Stimulated activated naive B cell treated with anti-CD40 and anti-IgM and Interleukin-4, amounts not matched to agents 10 μg/mL and 1 μg/mL and 100 μg/mL, for 72 hours (primary cell): ENCODE data around the gene AK4.
A peak's percentile ranks its signal among the peaks of the same experiment; 100 is the strongest.
"Not testable (repeated sequence)": the region's sequence is repeated elsewhere in the genome, so short reads cannot be mapped to it uniquely, and the experiment has no call there.

Experiments used
- ATAC-seq, 2 donors: fragments of 150-1000 bp; cut with Tn5 transposase; replicated peaks; 2 replicates each; pipeline ENCODE4 v1.10.0; 2021; ENCODE audit warnings: moderate library complexity in 1 of 2
- DNase-seq: peaks from one replicate; pipeline ENCODE4 v3.0.0; 2021
- H3K27ac Mint-ChIP-seq: one replicate; pipeline ENCODE4 v1.8.0; 2022; ENCODE audit warnings: mild to moderate bottlenecking, mixed read lengths
- H3K27me3 Mint-ChIP-seq, 2 donors: one replicate each; pipeline ENCODE4 v1.8.0; 2022; ENCODE audit warnings: mixed read lengths in 2 of 2
- H3K36me3 Mint-ChIP-seq, 2 donors: one replicate each; pipeline ENCODE4 v1.8.0; 2022; ENCODE audit warnings: mixed read lengths in 2 of 2, mild to moderate bottlenecking in 1 of 2
- H3K4me1 Mint-ChIP-seq, 2 donors: one replicate each; pipeline ENCODE4 v1.8.0; 2022; ENCODE audit warnings: mixed read lengths in 2 of 2, mild to moderate bottlenecking in 1 of 2
- H3K4me3 Mint-ChIP-seq, 2 donors: one replicate each; pipeline ENCODE4 v1.8.0; 2022; ENCODE audit warnings: mild to moderate bottlenecking in 2 of 2, mixed read lengths in 2 of 2, moderate library complexity in 1 of 2
- H3K9me3 Mint-ChIP-seq, 2 donors: one replicate each; pipeline ENCODE4 v1.8.0; 2022; ENCODE audit warnings: mixed read lengths in 2 of 2, mild to moderate bottlenecking in 1 of 2

Gene AK4

DNA sequence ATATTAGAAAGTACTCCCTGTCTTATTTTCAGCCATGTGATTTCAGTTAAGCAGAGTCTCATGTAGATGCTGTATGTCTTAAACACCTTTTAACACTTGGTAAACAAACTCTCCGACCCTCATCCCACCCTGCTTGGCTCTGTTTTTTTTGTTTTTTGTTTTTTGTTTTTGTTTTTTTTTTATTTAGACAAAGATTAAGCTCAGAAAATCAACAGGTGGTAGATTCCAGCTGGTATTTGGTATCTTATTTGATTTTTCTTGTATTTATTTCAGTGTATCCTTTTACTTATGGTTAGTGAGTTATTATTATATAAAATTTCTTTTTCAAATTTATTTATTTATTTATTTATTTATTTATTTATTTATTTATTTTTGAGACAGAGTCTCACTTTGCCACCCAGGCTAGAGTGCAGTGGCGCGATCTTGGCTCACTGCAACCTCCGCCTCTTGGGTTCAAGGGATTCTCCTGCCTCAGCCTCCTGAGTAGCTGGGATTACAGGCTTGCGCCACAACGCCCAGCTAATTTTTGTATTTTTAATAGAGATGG, 4.8 kb upstream of the AK4 start:
- not testable (repeated sequence) for H3K36me3 Mint-ChIP-seq, H3K9me3 Mint-ChIP-seq, DNase-seq, H3K4me1 Mint-ChIP-seq, ATAC-seq, H3K4me3 Mint-ChIP-seq, H3K27ac Mint-ChIP-seq
- peaks cover 27 to 44% of the 10 kb centered on the region in 2 donors for H3K27me3 Mint-ChIP-seq

DNA sequence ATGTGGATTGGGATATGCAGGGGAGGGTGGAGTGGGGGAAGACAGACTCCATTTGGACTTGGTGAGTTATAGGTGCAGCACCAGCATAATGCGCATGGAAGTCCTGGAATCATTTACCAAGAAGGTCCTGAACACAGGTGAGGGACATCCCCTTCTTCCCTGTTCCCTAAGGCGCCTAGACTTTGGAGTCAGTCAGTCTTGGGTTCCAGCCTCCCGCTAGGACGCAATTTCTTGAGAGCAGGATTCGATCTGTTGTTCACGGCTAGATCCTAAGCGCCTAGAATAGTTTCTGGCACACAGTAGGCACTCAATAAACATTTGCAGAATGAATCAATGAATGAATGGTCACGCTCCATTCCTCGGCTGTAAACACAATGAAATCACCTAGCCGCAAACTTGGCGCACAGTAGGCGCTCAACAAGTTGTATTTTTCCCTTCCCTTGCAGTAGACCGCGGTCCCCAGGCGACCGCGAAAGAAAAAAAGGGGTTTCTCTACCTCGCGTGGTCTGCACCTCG, 1.0 kb upstream of the AK4 start:
- Mint-ChIP-seq H3K4me1 (peaks cover 9 to 11% of the 10 kb centered on the region in 2 donors), H3K27me3 (peaks cover 41 to 53% of the 10 kb centered on the region in 2 donors), H3K36me3 (no peaks in the 10 kb centered on the region), H3K27ac (peak overlapping the region; percentile 82), H3K9me3 (no peaks in the 10 kb centered on the region), H3K4me3 (peak overlapping the region; percentile 87 to 88)
- DNase-seq (no peak), ATAC-seq (no peak)

DNA sequence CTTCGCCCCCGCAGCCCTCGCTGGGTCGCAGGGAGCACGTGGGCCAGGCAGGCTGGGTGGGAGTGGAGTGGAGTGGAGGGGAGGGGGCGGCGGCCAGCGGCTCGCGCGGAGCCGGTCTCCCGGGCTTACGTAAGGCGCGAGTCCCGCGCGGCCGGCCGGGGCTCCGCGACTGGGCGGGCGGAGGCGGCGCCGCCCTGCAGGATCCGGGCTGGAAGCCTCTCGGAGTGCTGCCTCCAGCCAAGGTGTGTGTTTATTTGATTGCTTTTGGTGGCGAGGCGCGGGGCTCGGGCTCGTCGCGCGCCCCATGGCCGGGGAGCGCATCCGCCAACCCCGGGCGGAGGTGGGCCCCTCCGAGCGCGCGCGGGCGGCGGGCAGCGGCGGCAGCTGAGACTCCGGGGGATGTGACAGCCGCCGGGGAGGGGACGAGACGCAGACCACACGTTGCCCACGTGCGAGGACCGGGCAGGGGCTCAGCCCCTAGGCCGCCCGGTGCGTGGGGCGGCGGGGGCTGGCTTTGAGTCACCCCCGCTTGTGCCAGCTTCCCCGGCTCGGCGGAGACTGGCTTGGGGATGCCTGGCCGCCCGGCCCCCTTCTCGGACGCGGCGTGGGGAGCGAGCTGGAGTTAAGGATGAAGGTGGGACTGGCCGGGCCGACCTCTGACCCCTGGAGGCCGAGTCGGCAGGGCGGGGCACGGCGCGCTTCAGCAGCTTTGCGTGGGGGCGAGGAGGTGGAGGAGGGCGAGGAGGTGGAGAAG, 402 bp upstream of the AK4 start:
- ATAC-seq = peak; percentile 48 to 61
- H3K36me3 Mint-ChIP-seq = no peaks in the 10 kb centered on the region
- H3K27ac Mint-ChIP-seq = peak overlapping the region; percentile 82
- H3K4me3 Mint-ChIP-seq = peak overlapping the region; percentile 87 to 88
- peaks cover 9 to 11% of the 10 kb centered on the region in 2 donors for H3K4me1 Mint-ChIP-seq
- no peaks in the 10 kb centered on the region for H3K9me3 Mint-ChIP-seq
- DNase-seq = peak; percentile 24
- peaks cover 41 to 48% of the 10 kb centered on the region in 2 donors for H3K27me3 Mint-ChIP-seq

DNA sequence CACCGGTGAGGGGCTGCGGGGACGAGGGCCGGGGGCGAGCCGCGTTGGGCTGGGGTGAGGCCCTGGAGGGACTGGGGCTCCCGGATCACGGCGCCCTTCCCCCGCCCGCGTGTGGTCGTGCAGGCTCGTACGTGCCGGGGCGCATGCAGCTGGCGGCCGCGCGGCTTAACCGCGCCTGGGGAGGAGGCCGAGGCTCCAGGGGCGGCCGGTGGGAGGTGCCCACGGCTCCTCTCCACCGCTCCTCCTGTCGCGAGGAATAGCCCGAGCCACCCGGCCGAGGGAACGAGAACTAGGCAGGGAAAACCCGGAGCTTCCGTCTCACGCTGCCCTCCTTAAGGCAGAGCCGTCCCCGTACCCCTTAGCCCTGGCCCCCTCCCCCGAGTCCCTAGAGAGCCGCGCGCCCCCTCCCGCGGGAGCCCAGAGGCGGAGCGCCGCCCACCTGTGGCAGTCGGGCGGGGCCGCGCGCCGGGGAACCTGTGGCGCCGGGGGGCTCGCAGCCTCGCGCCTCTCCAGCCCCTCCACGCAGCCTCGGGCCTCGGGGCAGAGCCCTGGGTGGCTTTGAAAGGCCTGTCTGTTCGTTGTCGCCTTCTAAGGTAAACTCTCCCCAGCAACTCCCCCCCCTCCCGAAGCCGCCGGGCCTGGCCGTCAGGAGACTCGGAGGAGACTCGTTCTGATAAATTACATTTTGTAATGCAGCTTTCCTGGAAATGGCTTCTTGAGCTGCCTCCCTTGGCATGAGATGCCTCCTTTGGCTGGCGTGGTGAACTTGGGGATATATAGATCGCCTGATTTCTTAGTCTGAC, 746 bp downstream of the AK4 start:
- H3K4me1 Mint-ChIP-seq = peaks cover 9 to 11% of the 10 kb centered on the region in 2 donors
- no peak overlapping the region for H3K27ac Mint-ChIP-seq
- no peaks in the 10 kb centered on the region for H3K9me3 Mint-ChIP-seq
- peaks cover 41 to 48% of the 10 kb centered on the region in 2 donors for H3K27me3 Mint-ChIP-seq
- peak overlapping the region; percentile 87 to 88 for H3K4me3 Mint-ChIP-seq
- no peaks in the 10 kb centered on the region for H3K36me3 Mint-ChIP-seq
- DNase-seq (peak; percentile 21), ATAC-seq (peak; percentile 60 to 70)

DNA sequence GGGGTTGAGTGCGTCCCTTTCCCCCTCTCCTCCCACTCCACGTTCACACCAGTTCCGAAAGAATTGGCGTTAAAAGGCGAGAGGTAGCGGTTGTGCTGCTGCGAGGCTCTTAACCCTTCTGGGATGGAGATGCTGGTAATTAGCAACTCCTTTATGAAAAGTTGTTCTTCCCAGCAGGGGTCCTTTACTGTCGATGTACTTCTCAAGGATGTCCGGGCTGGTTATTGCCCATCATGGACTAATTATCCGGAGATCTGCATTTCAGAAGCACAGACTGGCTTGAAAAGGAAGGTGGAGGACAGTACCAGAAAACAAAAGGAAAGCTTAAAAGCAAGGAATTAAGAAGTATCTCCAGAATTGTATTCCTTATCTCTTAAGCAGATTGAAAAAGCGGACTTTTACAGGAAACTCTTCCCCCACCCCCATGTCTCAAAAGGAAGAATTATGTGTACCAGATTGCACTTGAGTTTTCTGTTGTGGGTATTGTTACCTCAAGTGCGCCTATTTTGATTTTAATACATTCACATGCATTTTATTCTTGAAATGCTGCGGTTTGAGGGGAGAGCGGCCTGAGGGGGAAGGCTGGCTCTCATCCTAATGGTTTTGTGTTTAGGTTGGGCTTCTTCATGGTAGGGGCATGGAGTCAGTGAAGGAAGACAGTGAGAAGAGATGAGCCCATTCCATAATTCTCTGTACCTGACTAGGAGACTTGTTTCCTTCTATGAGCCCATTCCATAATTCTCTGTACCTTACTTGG, 1.5 kb downstream of the AK4 start:
- H3K27me3 Mint-ChIP-seq = peaks cover 41 to 47% of the 10 kb centered on the region in 2 donors
- H3K9me3 Mint-ChIP-seq = no peaks in the 10 kb centered on the region
- H3K4me1 Mint-ChIP-seq = peaks cover 9 to 11% of the 10 kb centered on the region in 2 donors
- H3K27ac Mint-ChIP-seq = no peak overlapping the region
- ATAC-seq (peak in 1 of 2 donors; percentile 6), DNase-seq (no peak)
- H3K36me3 Mint-ChIP-seq = no peaks in the 10 kb centered on the region
- H3K4me3 Mint-ChIP-seq = peak overlapping the region; percentile 75 to 87

DNA sequence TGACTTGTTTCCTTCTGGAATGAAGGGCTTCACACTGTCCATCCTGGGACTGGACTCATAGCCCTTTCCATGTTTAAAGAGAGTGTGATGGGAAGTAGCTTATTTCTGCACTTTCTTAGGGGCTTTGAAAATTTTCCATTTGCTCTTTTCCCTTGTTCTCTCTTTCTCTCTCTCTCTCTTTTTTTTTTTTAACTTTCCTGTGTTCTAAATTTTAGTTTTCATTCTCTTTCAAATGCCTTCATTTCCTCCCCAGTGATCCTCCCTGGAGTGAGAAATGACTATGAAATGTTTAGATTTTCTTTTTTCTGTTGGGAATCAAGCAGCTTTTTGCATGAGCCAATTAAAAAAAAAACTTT, 2.1 kb downstream of the AK4 start:
- Mint-ChIP-seq H3K27ac (no peak overlapping the region), H3K27me3 (peaks cover 41% of the 10 kb centered on the region in 2 donors), H3K4me1 (peaks cover 9 to 11% of the 10 kb centered on the region in 2 donors), H3K4me3 (no peak overlapping the region), H3K36me3 (no peaks in the 10 kb centered on the region), H3K9me3 (no peaks in the 10 kb centered on the region)
- DNase-seq (no peak), ATAC-seq (no peak)

DNA sequence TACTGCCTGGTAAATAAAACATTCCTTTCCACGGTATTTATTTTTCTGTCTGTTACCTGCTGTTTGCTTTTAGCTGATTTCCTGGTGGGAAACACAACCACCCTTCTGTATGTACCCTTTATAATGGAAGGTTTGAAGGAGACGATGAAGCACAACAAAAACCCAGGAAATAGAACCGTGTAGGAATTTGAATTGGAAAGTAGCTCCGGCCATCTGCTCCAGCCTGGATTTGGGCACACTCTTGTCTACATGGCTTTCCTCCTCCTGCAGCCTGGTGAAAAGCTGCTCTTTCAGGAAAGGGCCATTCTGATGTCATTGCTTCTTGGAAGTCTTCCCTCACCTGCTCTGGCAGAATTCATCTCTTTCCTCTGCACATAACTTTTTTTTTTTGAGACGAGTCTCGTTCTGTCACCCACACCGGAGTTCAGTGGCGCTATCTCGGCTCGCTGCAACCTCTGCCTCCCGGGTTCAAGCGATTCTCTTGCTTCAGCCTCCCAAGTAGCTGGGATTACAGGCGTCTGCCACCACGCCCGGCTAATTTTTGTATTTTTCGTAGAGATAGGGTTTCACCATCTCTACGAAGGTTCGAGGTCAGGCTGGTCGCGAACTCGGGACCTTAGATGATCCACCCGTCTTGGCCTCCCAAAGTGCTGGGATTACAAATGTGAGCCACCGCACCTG, 2.7 kb downstream of the AK4 start:
- H3K4me3 Mint-ChIP-seq = no peak overlapping the region
- H3K36me3 Mint-ChIP-seq = no peaks in the 10 kb centered on the region
- H3K27me3 Mint-ChIP-seq = peaks cover 35 to 36% of the 10 kb centered on the region in 2 donors
- DNase-seq = no peak
- H3K4me1 Mint-ChIP-seq = peaks cover 9 to 11% of the 10 kb centered on the region in 2 donors
- H3K9me3 Mint-ChIP-seq = no peaks in the 10 kb centered on the region
- H3K27ac Mint-ChIP-seq = no peak overlapping the region
- no peak for ATAC-seq

DNA sequence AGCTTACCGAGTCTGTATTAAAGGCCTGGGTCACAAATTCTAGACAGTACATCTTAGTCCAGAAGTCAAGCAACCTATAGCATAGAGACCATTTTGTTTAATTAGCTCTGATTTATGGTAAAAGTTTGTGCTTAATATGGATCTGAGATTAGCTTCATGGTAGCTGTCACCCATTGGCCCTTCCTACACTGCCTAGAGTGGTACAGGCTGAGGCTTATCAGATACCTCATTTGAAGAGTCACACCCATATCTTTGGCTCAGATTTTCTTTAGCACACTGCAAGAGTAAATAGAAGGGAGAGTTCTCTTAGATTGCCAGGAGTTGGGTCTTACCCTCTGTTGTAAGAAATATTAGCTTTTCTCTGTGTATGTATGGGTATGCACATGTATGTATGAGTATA, 3.6 kb downstream of the AK4 start:
- no peak for ATAC-seq
- Mint-ChIP-seq H3K27ac (no peak overlapping the region), H3K4me1 (peaks cover 9% of the 10 kb centered on the region in 2 donors), H3K27me3 (peaks cover 27 to 28% of the 10 kb centered on the region in 2 donors), H3K4me3 (no peak overlapping the region), H3K9me3 (no peaks in the 10 kb centered on the region), H3K36me3 (no peaks in the 10 kb centered on the region)
- DNase-seq = no peak

DNA sequence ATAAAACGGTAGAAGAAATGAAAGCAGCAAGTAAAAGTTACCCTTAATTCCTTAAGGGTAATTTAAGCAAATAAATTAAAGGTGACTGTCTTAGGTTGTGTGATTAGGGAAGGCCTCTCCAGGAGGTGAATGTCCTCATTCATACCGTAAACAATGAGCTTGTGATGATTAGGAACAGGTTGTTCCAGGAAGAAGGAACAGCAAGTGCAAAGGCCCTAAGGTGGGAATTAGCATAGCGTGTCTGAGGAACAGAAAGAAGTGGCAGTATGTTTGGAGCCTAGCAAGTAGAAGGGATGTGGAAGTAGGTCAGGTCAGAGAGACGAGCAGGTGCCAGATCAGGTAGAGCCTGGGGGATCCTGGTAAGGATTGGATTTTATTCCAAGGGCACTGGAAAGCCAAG, 5.6 kb downstream of the AK4 start:
- peaks cover 20 to 22% of the 10 kb centered on the region in 2 donors for H3K27me3 Mint-ChIP-seq
- no peaks in the 10 kb centered on the region for H3K36me3 Mint-ChIP-seq
- no peak for DNase-seq
- H3K4me1 Mint-ChIP-seq = peaks cover 8 to 9% of the 10 kb centered on the region in 2 donors
- H3K4me3 Mint-ChIP-seq = no peak overlapping the region
- H3K9me3 Mint-ChIP-seq = no peaks in the 10 kb centered on the region
- H3K27ac Mint-ChIP-seq = no peak overlapping the region
- ATAC-seq = no peak

DNA sequence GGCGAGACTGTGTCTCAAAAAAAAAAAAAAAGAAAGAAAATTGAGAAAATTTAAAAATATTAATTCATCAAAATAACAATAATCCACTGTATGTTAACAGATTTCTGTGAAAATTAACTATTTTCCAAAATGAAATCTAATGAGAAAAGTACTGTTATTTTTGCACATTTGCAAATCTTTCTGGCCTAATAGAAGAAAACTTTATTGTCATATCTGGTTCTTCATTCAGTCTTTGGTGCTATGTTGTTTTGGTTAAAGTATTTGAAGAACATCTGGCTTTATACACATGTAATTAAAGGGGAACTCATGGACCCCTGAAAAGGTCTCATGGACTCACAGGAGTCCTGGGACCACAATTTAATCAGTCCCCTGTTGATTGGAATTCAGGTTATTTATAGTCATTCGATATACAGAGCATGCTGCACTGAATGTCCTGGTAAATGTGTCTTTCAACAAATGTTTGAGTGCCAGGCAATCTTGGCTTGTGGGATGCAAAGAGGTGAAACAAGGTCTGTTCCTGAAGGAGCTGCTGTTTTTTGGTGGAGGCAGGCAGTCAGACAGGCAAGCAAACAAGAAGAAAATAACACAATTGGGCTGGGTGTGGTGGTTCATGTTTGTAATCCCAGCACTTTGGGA, 9.0 kb downstream of the AK4 start:
- Mint-ChIP-seq H3K36me3 (no peaks in the 10 kb centered on the region), H3K27ac (no peak overlapping the region), H3K27me3 (peaks cover 1 to 4% of the 10 kb centered on the region in 2 donors), H3K4me1 (no peaks in the 10 kb centered on the region), H3K9me3 (no peaks in the 10 kb centered on the region), H3K4me3 (no peak overlapping the region)
- DNase-seq (no peak), ATAC-seq (no peak)

DNA sequence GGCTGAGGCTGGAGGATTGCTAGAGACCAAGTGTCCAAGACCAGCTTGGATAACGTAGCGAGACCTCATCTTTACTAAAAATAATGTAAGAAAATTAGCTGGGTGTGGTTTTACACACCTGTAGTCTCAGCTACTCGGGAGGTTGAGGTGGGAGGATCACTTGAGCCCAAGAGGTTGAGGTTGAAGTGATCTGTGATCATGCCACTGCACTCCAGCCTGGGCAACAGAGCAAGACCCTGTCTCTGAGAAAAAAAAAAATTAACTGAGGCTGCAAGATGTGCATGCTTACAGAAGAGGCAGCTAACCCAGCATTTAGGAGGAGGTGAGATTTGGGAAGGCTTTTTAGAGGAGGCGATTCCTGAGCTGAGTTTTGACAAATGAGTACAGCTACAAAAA, 9.5 kb downstream of the AK4 start:
- DNase-seq = no peak
- ATAC-seq = no peak
- no peaks in the 10 kb centered on the region for H3K36me3 Mint-ChIP-seq
- H3K27me3 Mint-ChIP-seq = peaks cover 4 to 7% of the 10 kb centered on the region in 2 donors
- H3K4me1 Mint-ChIP-seq = no peaks in the 10 kb centered on the region
- no peak overlapping the region for H3K27ac Mint-ChIP-seq
- H3K4me3 Mint-ChIP-seq = no peak overlapping the region
- H3K9me3 Mint-ChIP-seq = no peaks in the 10 kb centered on the region

DNA sequence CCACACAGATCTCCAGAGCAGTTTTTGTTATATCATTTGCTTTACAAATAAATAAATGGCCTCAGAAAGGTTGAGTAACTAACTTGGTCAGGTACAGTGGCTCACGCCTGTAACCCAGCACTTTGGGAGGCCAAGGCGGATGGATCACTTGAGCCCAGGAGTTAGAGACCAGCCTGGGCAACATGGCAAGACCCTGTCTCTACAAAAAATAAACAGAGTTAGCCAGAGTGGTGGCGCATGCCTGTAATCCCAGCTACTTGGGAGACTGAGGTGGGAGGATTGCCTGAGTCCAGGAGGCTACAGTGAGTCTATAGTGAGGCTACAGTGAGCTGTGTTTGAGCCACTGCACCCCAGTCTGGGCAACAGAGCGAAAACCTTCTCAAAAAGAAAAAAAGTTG, 11.3 kb downstream of the AK4 start:
- H3K27ac Mint-ChIP-seq, H3K36me3 Mint-ChIP-seq, H3K4me1 Mint-ChIP-seq, H3K4me3 Mint-ChIP-seq, H3K9me3 Mint-ChIP-seq, DNase-seq, ATAC-seq: not testable (repeated sequence)
- peaks cover 7 to 11% of the 10 kb centered on the region in 2 donors for H3K27me3 Mint-ChIP-seq

DNA sequence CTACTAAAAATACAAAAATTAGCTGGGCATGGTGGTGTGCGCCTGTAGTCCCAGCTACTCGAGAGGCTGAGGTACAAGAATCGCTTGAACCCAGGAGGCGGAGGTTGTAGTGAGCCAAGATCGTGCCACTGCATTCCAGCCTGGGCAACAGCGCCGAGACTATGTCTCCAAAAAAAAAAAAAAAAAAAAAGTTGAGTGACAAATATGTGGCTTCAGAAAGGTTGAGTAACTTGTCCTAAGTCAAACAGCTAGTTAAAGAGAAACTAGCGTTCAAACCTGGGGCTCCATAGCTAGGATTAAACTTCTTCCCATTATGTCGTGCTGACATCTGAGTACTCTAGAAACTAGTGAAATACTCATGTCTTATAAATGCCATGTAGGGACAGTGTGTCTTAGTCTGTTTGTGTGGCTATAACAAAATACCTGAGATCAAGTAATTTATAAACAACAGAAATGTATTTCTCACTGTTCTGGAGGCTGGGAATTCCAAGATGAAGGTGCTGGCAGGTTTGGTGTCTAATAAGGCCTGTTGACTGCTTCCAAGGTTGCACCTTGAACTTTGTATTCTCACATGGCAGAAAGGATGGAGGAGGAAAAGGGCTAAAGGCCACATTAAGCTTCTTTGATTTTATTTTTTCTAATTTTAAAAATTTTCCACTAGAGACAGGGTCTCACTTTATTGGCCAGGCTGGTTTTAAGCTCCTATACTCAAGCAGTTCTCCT, 12.0 kb downstream of the AK4 start:
- Mint-ChIP-seq H3K9me3 (no peaks in the 10 kb centered on the region), H3K27me3 (peaks cover 7 to 11% of the 10 kb centered on the region in 2 donors), H3K4me1 (peaks cover 4 to 5% of the 10 kb centered on the region in 2 donors), H3K36me3 (no peaks in the 10 kb centered on the region), H3K27ac (no peak overlapping the region), H3K4me3 (no peak overlapping the region)
- DNase-seq = no peak
- ATAC-seq = no peak
